BLaER1 treated with 17β-estradiol and CSF1 and Interleukin-3, amounts not matched to agents 10 nM and 100 nM (cell line): Measurements from ENCODE around the gene AHDC1.

Source experiments
- H3K27ac ChIP-seq, 11 experiments: shearing (Covaris generic); formaldehyde crosslinking; 2 replicates each; pipeline ENCODE4 v1.8.1; 2022
- H3K27me3 ChIP-seq, 11 experiments: shearing (Covaris generic); formaldehyde crosslinking; 2 replicates each; pipeline ENCODE4 v1.8.1; 2022
- H3K36me3 ChIP-seq, 11 experiments: shearing (Covaris generic); formaldehyde crosslinking; 2 replicates each; pipeline ENCODE4 v1.8.1; 2022
- H3K4me1 ChIP-seq, 10 experiments: shearing (Covaris generic); formaldehyde crosslinking; 2 replicates each; pipeline ENCODE4 v1.8.1; 2022
- H3K4me2 ChIP-seq, 11 experiments: shearing (Covaris generic); formaldehyde crosslinking; 2 replicates each; pipeline ENCODE4 v1.8.1; 2022
- H3K4me3 ChIP-seq, 10 experiments: shearing (Covaris generic); formaldehyde crosslinking; 2 replicates each; pipeline ENCODE4 v1.8.1; 2022
- H3K9ac ChIP-seq, 11 experiments: shearing (Covaris generic); formaldehyde crosslinking; 2 replicates each; pipeline ENCODE4 v1.8.1; 2022
- H3K9me3 ChIP-seq, 11 experiments: shearing (Covaris generic); formaldehyde crosslinking; replicated peaks in 1 of 11; 2 replicates each; pipeline ENCODE4 v1.8.1; 2022
- H4K20me1 ChIP-seq, 11 experiments: shearing (Covaris generic); formaldehyde crosslinking; 2 replicates each; pipeline ENCODE4 v1.8.1; 2022
- Cebpa-rat ChIP-seq, 11 experiments: shearing (Covaris generic); IDR thresholded peaks; 2 replicates each; pipeline ENCODE4 v1.8.1; 2022

The AHDC1 gene

DNA sequence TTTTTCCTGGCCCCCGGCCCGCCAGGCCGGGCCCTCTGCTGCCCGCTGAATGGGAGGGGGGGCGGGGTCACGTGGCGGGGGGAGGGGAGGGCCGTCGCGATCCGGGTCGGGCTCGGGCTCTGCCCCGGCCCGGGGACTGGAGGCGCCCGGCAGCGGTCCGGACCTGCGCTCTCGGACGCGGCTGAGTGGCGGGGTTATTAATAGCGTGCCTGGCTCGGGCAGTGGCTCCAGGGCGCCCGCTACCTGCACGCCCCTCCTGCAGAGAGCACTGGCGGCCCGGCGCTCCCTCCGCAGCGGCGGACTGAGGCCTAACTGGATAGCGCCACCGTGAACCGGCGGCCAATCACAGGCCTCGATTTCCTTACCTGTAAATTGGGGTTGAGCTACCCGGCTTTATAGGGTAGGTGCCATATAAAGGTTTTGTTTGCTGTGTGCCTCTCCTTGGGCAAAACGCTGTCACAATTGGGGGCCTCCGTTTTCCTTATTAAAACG lies 28.1 kb downstream of the AHDC1 start:
- Histone ChIP-seq H3K4me1 (peaks cover 93 to 99% (median 96%) of the 10 kb centered on the region in 10 experiments), H3K4me2 (peak overlapping the region; percentile 90 to 98 (median 94))

GRCh38 chr1:27574871-27575831 lies 28.8 kb downstream of the AHDC1 start:
- Histone ChIP-seq H3K4me2 (peak overlapping the region; percentile 74 to 98 (median 94)), H4K20me1 (peaks cover 68 to 100% (median 85%) of the 10 kb centered on the region in 11 experiments), H3K9me3 (no peaks in the 10 kb centered on the region), H3K4me3 (peak overlapping the region in 8 of 10 experiments; percentile 50 to 68 (median 56); a peak in 16 of 20 replicates), H3K36me3 (peaks cover 0 to 4% (median 0%) of the 10 kb centered on the region in 11 experiments; a peak in 3 of 22 replicates), H3K27ac (peak overlapping the region in 8 of 11 experiments; percentile 59 to 91 (median 85); a peak in 17 of 22 replicates), H3K9ac (peak overlapping the region; percentile 23 to 80 (median 72); a peak in 19 of 22 replicates), H3K4me1 (peaks cover 95 to 100% (median 99%) of the 10 kb centered on the region in 10 experiments), H3K27me3 (no peaks in the 10 kb centered on the region)
- TF ChIP-seq Cebpa-rat (IDR thresholded peaks at IDR 0.05), result no peak

More for the DNA sequence above, 28.1 kb downstream of the AHDC1 start:
- H3K27me3 ChIP-seq, result no peaks in the 10 kb centered on the region
- no peak for TF ChIP-seq Cebpa-rat (IDR thresholded peaks at IDR 0.05)
- H4K20me1 ChIP-seq, result peaks cover 60 to 100% (median 81%) of the 10 kb centered on the region in 11 experiments
- H3K4me3 ChIP-seq, result peak overlapping the region in 9 of 10 experiments; percentile 22 to 68 (median 56); a peak in 17 of 20 replicates
- peaks cover 0 to 10% (median 0%) of the 10 kb centered on the region in 11 experiments; a peak in 3 of 22 replicates for H3K36me3 ChIP-seq
- no peaks in the 10 kb centered on the region for H3K9me3 ChIP-seq
- H3K9ac ChIP-seq, result peak overlapping the region; percentile 31 to 80 (median 72); a peak in 19 of 22 replicates
- peak overlapping the region in 8 of 11 experiments; percentile 77 to 91 (median 85); a peak in 16 of 22 replicates for H3K27ac ChIP-seq

DNA sequence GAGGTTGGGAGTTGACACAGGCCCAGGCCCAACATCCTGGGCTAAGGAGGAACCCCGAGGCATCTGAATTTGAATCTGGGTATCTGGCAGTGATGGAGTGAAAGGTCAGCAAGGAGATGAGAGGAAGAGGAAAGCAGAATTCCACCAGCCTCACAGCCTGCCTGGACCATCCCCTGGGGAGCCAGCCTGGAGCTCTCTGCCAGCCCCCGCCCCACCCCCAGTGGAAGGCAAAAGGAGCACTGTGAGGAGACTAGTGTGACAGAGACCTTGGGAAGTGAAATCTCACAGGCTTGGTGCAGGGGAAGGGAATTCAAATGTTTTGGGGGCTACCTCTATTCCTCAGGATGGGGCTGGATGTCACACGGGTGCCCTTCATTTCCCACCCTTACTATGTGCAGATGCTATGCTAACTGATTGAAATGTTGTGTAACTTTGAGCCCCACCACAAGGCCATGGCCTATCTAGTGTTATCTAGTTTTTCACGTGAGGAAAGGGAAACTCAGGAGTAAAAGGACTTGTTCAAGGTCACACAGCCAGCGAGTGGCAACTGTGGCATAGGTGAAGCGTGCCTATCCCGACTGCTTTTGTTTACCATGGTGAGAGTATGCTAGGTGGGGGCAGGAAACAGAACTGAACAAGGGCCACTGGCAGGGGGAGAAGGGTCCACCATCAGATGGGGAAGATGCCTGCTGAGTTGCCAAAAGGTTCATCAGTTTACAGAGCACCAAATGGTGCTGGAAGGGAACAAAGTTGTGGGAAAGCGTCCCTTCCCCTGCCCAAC lies 29.8 kb downstream of the AHDC1 start:
- Histone ChIP-seq H3K9me3 (no peaks in the 10 kb centered on the region), H4K20me1 (peaks cover 77 to 100% (median 89%) of the 10 kb centered on the region in 11 experiments), H3K4me1 (peaks cover 95 to 100% (median 99%) of the 10 kb centered on the region in 10 experiments), H3K27ac (peak overlapping the region in 8 of 11 experiments; percentile 59 to 91 (median 85); a peak in 16 of 22 replicates), H3K4me2 (peak overlapping the region; percentile 74 to 98 (median 94)), H3K4me3 (no peak overlapping the region), H3K27me3 (no peaks in the 10 kb centered on the region), H3K9ac (peak overlapping the region in 9 of 11 experiments; percentile 31 to 80 (median 73); a peak in 14 of 22 replicates), H3K36me3 (0 out of 22 replicates have a peak, but pooled peaks cover 0 to 4% (median 0%) of the 10 kb centered on the region in 11 experiments)
- TF ChIP-seq Cebpa-rat (IDR thresholded peaks at IDR 0.05), result no peak

DNA sequence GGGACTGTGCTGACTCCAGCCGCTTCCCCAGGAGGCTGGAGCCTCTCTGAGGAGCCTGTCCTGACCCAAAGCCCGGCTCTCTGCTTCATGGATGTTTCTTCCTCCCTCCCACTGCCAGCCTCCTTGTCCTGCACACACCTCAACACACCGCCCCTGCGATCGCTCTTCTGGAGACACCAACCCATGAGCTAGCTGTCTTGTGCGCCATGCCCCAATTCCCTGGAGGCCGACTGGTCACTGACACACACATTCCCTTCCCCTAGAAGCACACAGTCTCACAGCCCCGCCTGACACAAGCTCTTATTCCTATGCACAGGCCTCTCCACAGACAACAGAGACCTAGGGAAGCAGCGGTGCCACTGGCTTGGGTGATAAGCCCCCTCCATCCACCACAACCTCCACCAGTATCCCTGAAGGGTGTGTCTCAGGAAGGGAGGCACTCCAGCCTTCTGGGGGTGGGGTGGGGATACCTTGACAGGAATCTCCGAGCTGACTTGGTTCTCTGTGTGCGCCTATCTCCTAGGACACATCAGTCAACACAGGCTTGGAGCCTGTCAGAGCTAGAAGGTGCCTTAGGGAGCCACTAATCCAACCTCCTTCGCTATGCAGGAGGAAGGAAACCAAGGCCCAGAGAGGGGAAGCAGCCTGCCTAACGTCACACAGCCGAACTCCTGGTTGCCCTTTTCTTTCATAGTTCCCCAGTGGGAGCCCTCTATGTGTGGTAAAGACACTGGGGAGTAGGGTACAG lies 31.1 kb downstream of the AHDC1 start:
- peak overlapping the region in 8 of 11 experiments; percentile 19 to 86 (median 50); a peak in 14 of 22 replicates for H3K27ac ChIP-seq
- H3K36me3 ChIP-seq, result peaks cover 0 to 7% (median 0%) of the 10 kb centered on the region in 11 experiments; a peak in 4 of 22 replicates
- H4K20me1 ChIP-seq, result peaks cover 88 to 100% (median 98%) of the 10 kb centered on the region in 11 experiments
- peak overlapping the region in 2 of 10 experiments; percentile 7; a peak in 1 of 20 replicates for H3K4me3 ChIP-seq
- TF ChIP-seq Cebpa-rat (IDR thresholded peaks at IDR 0.05), result no peak
- peak overlapping the region in 9 of 11 experiments; percentile 18 to 80 (median 46); a peak in 15 of 22 replicates for H3K9ac ChIP-seq
- H3K4me1 ChIP-seq, result peaks cover 95 to 100% (median 99%) of the 10 kb centered on the region in 10 experiments
- no peaks in the 10 kb centered on the region for H3K9me3 ChIP-seq
- no peaks in the 10 kb centered on the region for H3K27me3 ChIP-seq
- H3K4me2 ChIP-seq, result peak overlapping the region; percentile 60 to 98 (median 94)

DNA sequence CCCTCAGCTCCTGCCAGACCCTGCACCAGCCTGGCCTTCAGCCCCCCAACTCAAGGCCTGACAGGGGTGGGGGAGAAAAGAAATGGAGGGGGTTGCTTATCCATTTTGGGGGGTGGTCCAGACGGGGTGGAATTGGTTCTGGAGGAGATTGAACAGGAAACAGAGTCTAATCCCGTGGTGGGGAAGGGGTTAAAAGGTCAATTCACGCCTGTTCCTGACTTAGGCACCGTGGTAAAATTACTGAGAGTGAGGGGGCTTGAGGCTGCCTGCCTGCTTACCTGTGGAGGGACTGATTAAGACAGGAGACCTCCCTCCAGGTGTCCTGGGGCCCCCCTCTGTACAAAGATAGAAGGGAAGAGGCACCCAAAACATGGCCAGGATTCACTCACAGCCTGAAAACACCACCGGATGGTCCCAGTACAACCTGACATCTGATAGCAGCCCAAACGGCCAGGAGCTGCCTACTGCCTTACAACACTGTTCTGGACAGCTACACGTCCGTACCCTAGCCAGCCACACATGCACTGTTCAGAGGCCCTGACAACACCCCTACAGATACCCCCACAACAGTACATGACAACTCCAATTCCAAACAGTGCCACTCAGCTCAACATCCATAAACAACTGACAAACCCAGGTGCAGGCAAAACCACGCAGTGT lies 31.8 kb downstream of the AHDC1 start:
- H3K9me3 ChIP-seq, result no peaks in the 10 kb centered on the region
- H3K27ac ChIP-seq, result peak overlapping the region in 8 of 11 experiments; percentile 19 to 86 (median 50); a peak in 13 of 22 replicates
- H3K36me3 ChIP-seq, result peaks cover 0 to 13% (median 0%) of the 10 kb centered on the region in 11 experiments; a peak in 6 of 22 replicates
- H3K4me2 ChIP-seq, result peak overlapping the region; percentile 60 to 98 (median 94)
- H3K9ac ChIP-seq, result peak overlapping the region; percentile 7 to 80 (median 30); a peak in 17 of 22 replicates
- H4K20me1 ChIP-seq, result peaks cover 93 to 100% (median 98%) of the 10 kb centered on the region in 11 experiments
- peaks cover 95 to 100% (median 99%) of the 10 kb centered on the region in 10 experiments for H3K4me1 ChIP-seq
- H3K4me3 ChIP-seq, result no peak overlapping the region
- no peaks in the 10 kb centered on the region for H3K27me3 ChIP-seq
- no peak for TF ChIP-seq Cebpa-rat (IDR thresholded peaks at IDR 0.05)

DNA sequence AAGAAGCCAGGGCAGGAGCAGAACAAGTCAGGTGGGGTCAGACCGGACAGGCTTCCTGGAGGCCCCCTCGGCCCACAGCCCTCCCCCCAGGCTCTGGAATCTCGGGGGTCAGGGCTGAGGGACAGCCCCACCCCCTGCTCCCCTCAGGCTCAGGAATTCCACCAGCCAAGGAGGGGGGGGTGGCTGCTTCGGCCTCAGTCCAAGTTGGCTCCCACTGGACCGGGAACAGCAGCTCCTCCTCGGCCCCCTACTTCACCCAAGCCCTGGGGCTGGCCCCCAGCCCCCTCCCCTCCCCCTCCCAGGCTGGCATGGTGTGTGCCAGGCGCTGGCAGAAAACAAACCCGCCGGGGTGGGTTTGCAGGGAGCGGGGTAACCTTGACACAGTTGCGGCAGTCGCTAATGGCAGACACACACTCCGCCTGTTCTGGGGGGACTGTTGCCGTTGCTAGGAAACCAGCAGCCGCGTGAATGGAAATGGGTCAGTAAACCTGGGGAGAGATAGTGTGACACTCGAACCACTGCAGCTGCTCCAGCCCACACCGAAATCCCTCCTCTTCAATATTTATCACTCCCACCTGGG lies 32.4 kb downstream of the AHDC1 start:
- TF ChIP-seq Cebpa-rat (IDR thresholded peaks at IDR 0.05), result no peak
- H3K9ac ChIP-seq, result peak overlapping the region; percentile 7 to 80 (median 30); a peak in 16 of 22 replicates
- H4K20me1 ChIP-seq, result peaks cover 96 to 100% (median 98%) of the 10 kb centered on the region in 11 experiments
- H3K27ac ChIP-seq, result peak overlapping the region in 8 of 11 experiments; percentile 19 to 86 (median 50); a peak in 9 of 22 replicates
- peaks cover 0 to 15% (median 0%) of the 10 kb centered on the region in 11 experiments; a peak in 6 of 22 replicates for H3K36me3 ChIP-seq
- H3K4me1 ChIP-seq, result peaks cover 95 to 100% (median 99%) of the 10 kb centered on the region in 10 experiments
- no peak overlapping the region for H3K4me3 ChIP-seq
- peak overlapping the region; percentile 60 to 98 (median 94) for H3K4me2 ChIP-seq
- H3K9me3 ChIP-seq, result no peaks in the 10 kb centered on the region
- H3K27me3 ChIP-seq, result no peaks in the 10 kb centered on the region
